ENCODE data around the gene KLK8. TPM values are rescaled to one million over a fixed set of nuclear protein-coding genes. Genes with fewer than 3 reads are reported as not detected.

KLK8 gene
- total and polyA plus RNA-seq, 7 experiments from 2014 or later, result not detected

DNA sequence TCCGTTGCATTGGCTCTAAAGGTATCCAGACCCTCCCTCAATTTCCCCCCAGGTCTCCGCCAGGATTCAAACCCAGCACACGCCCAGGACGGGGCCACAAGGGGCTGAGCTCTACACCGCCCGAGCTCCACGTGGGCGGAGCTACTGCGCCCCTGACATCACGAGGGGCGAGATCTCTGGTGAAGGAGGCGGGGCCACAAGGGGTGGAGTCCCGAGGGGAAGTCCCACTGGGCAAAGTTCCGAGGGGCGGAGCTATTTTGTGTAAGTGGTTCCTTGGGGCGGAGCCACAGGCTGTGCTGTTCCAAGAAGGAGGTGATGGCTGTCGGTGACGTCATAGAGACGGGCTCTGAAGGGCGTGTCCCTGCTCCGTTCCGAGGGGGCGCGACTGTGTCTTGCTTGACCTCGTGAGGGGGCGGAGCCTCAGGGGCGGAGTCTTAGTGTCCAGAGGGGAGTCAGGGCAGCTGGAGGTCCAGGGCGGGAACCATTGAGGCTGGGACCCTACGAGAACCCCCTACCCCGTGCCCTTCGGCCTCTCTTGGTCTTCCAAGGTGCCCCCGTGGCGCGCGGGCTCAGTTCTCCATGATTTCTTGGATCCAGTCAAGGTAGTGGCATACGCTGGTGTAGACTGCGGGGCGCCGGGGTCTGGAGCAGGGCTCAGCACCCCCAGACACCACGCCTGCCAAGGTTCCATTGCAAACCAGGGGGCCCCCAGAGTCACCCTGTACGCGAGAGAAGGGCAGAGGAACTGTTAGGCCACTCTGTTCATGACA lies 1.3 kb upstream of the KLK8 start:
- Histone ChIP-seq H3K36me3 (ENCODE audit: control insufficient read depth in 2 of 3, insufficient read depth in 3 of 3, low read length in 3 of 3) (no peaks in the 10 kb centered on the region), H3K4me3 (ENCODE audit: low read length) (no peak overlapping the region), H3K4me1 (ENCODE audit: control insufficient read depth in 2 of 2, insufficient read depth in 2 of 2, low read length in 2 of 2) (no peaks in the 10 kb centered on the region), H3K27ac (ENCODE audit: low read depth, low read length) (no peak overlapping the region), H3K9me3 (ENCODE audit: control insufficient read depth in 2 of 3, low read length in 3 of 3) (no peaks in the 10 kb centered on the region), H3K27me3 (ENCODE audit: control insufficient read depth in 2 of 2, insufficient read depth in 2 of 2, low read length in 2 of 2) (peaks cover 0 to 6% of the 10 kb centered on the region in 2 donors)
- no peak for ATAC-seq
- Mint-ChIP-seq H3K9me3 (no peaks in the 10 kb centered on the region), H3K27ac (no peak overlapping the region), H3K36me3 (no peaks in the 10 kb centered on the region), H3K4me1 (peaks cover 0 to 5% (median 0%) of the 10 kb centered on the region in 7 donors), H3K4me3 (peak overlapping the region in 1 of 10 donors; percentile 53), H3K27me3 (peaks cover 0 to 59% (median 51%) of the 10 kb centered on the region in 5 donors)
- CTCF ChIA-PET, result interaction anchor here (0.7 kb wide), 1 partner anchor 739 kb away, joined by 3 read pairs; no protein-coding TSS in a partner anchor
- DNase-seq, result no peak
- intact Hi-C loops (cut with micrococcal nuclease), result no loop called here
- POLR2A ChIA-PET, result no interaction called here

DNA sequence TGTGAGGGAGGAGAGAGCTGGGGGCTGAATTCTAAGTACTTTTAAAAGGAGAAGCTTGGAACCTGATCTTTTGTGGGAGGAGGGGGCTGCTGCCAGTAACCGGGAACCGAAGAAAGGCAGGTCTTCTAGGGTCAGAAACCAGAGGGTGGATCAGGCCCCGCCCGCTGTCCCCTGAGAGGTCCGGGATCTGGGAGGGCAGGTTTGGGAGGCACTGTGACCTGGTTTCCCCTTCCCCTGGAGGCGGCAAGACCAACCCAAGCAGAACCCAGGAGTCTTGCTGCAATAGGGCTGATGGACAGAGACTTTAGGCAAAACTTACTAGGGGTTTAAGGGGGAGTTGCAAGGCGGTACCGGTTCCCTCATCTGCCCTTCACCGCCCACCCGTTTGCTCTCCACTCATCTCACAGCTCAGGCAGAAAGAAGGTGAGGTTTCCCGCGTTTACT lies 707 bp upstream of the KLK8 start:
- no peaks in the 10 kb centered on the region for H3K9me3 ChIP-seq (ENCODE audit: control insufficient read depth in 2 of 3, low read length in 3 of 3)
- H3K27ac Mint-ChIP-seq, result no peak overlapping the region
- intact Hi-C loops (cut with micrococcal nuclease), result no loop called here
- no peak overlapping the region for H3K27ac ChIP-seq (ENCODE audit: low read depth, low read length)
- H3K4me3 Mint-ChIP-seq, result peak overlapping the region in 1 of 10 donors; percentile 53
- DNase-seq (no peak), ATAC-seq (no peak)
- H3K9me3 Mint-ChIP-seq, result no peaks in the 10 kb centered on the region
- CTCF ChIA-PET, result interaction anchor here (0.6 to 0.7 kb wide), 2 partner anchors 416 to 738 kb away, joined by 3 read pairs; no protein-coding TSS in a partner anchor
- peaks cover 0 to 5% (median 0%) of the 10 kb centered on the region in 7 donors for H3K4me1 Mint-ChIP-seq
- no peaks in the 10 kb centered on the region for H3K36me3 ChIP-seq (ENCODE audit: control insufficient read depth in 2 of 3, insufficient read depth in 3 of 3, low read length in 3 of 3)
- no peak overlapping the region for H3K4me3 ChIP-seq (ENCODE audit: low read length)
- no peaks in the 10 kb centered on the region for H3K4me1 ChIP-seq (ENCODE audit: control insufficient read depth in 2 of 2, insufficient read depth in 2 of 2, low read length in 2 of 2)
- no peaks in the 10 kb centered on the region for H3K36me3 Mint-ChIP-seq
- POLR2A ChIA-PET, result no interaction called here
- H3K27me3 Mint-ChIP-seq, result peaks cover 0 to 56% (median 51%) of the 10 kb centered on the region in 5 donors
- peaks cover 0 to 6% of the 10 kb centered on the region in 2 donors for H3K27me3 ChIP-seq (ENCODE audit: control insufficient read depth in 2 of 2, insufficient read depth in 2 of 2, low read length in 2 of 2)

DNA sequence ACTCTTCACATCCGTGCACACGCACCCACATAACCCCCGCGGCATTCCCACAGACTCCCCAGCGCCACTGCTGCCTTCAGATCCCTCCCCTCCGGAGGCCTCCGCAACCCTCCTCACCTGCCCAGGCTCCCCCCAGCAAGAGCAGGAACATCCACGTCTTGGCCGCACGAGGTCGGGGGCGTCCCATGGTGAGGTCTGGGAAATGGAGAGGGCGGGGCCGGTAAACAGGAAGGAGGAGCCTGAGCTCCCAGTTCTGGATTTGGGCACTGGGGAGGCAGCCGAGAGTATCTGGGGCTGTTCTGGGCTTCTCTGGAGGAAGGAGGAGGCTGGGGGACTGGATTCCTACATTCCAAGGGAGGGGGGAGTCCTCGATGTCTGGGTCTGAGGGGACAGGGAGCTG lies 423 bp downstream of the KLK8 start:
- ATAC-seq (no peak), DNase-seq (no peak)
- ChIA-PET CTCF (no interaction called here), POLR2A (no interaction called here)
- intact Hi-C loops (cut with micrococcal nuclease), result no loop called here
- H3K4me1 Mint-ChIP-seq, result peaks cover 0 to 5% (median 0%) of the 10 kb centered on the region in 7 donors
- no peak overlapping the region for H3K27ac Mint-ChIP-seq
- H3K27me3 ChIP-seq (ENCODE audit: control insufficient read depth in 2 of 2, insufficient read depth in 2 of 2, low read length in 2 of 2), result peaks cover 0 to 6% of the 10 kb centered on the region in 2 donors
- peaks cover 0 to 57% (median 54%) of the 10 kb centered on the region in 5 donors for H3K27me3 Mint-ChIP-seq
- H3K36me3 Mint-ChIP-seq, result no peaks in the 10 kb centered on the region
- H3K27ac ChIP-seq (ENCODE audit: low read depth, low read length), result no peak overlapping the region
- no peak overlapping the region for H3K4me3 Mint-ChIP-seq
- no peaks in the 10 kb centered on the region for H3K36me3 ChIP-seq (ENCODE audit: control insufficient read depth in 2 of 3, insufficient read depth in 3 of 3, low read length in 3 of 3)
- H3K9me3 ChIP-seq (ENCODE audit: control insufficient read depth in 2 of 3, low read length in 3 of 3), result no peaks in the 10 kb centered on the region
- no peaks in the 10 kb centered on the region for H3K9me3 Mint-ChIP-seq
- no peaks in the 10 kb centered on the region for H3K4me1 ChIP-seq (ENCODE audit: control insufficient read depth in 2 of 2, insufficient read depth in 2 of 2, low read length in 2 of 2)
- no peak overlapping the region for H3K4me3 ChIP-seq (ENCODE audit: low read length)

DNA sequence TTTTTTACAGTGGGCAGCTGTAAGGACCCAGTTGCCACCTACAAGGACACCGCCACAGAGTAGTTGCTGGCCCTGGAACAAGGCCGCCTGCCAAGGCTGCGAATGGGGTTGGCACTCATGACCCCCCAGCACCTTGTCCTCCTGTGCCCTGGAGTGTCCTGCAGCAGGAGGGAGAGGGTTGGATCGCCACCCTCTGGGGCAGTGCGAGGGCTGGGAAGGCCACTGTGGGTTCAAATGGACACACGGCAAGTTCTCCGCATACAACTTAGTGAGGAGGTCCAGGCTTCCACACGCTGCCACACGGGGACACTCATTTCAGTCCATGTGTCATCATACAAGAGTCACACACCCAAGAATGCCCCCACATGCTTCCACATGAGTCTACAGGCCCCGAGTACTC lies 978 bp downstream of the KLK8 start:
- peaks cover 0 to 5% (median 0%) of the 10 kb centered on the region in 7 donors for H3K4me1 Mint-ChIP-seq
- Histone ChIP-seq H3K4me3 (ENCODE audit: low read length) (no peak overlapping the region), H3K36me3 (ENCODE audit: control insufficient read depth in 2 of 3, insufficient read depth in 3 of 3, low read length in 3 of 3) (no peaks in the 10 kb centered on the region), H3K27ac (ENCODE audit: low read depth, low read length) (no peak overlapping the region), H3K4me1 (ENCODE audit: control insufficient read depth in 2 of 2, insufficient read depth in 2 of 2, low read length in 2 of 2) (no peaks in the 10 kb centered on the region), H3K9me3 (ENCODE audit: control insufficient read depth in 2 of 3, low read length in 3 of 3) (no peaks in the 10 kb centered on the region), H3K27me3 (ENCODE audit: control insufficient read depth in 2 of 2, insufficient read depth in 2 of 2, low read length in 2 of 2) (peaks cover 0 to 6% of the 10 kb centered on the region in 2 donors)
- ATAC-seq, result no peak
- intact Hi-C loops (cut with micrococcal nuclease), result no loop called here
- H3K27ac Mint-ChIP-seq, result no peak overlapping the region
- ChIA-PET CTCF (no interaction called here), POLR2A (no interaction called here)
- DNase-seq, result no peak
- H3K9me3 Mint-ChIP-seq, result no peaks in the 10 kb centered on the region
- peaks cover 0 to 58% (median 56%) of the 10 kb centered on the region in 5 donors for H3K27me3 Mint-ChIP-seq
- no peak overlapping the region for H3K4me3 Mint-ChIP-seq
- no peaks in the 10 kb centered on the region for H3K36me3 Mint-ChIP-seq

DNA sequence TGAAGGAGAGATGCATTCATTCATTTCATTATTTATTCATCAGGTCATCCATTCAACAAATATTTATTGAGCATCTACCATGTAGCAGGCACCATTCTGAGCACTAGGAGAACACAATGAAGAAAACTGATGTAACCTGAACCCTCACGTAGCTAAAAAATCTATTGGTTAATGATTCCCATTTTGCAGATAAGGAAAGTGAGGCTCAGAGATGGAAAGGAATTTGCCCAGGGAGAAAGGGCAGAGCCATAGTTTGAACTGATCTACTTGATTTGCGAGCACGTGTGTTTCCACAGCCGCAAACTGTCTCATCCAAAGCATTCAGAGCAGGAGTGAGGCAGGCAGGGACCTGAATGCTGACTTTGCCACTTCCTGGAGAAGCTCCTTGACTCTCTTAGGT lies 2.7 kb downstream of the KLK8 start:
- Mint-ChIP-seq H3K27ac (no peak overlapping the region), H3K9me3 (peaks cover 0 to 2% (median 0%) of the 10 kb centered on the region in 11 donors), H3K36me3 (no peaks in the 10 kb centered on the region), H3K4me1 (peaks cover 0 to 5% (median 0%) of the 10 kb centered on the region in 7 donors), H3K4me3 (peak overlapping the region in 1 of 10 donors; percentile 48), H3K27me3 (peaks cover 0 to 54% (median 46%) of the 10 kb centered on the region in 5 donors)
- H3K27ac ChIP-seq (ENCODE audit: low read depth, low read length), result no peak overlapping the region
- no peak overlapping the region for H3K4me3 ChIP-seq (ENCODE audit: low read length)
- ATAC-seq (no peak), DNase-seq (no peak)
- ChIA-PET CTCF (no interaction called here), POLR2A (no interaction called here)
- peaks cover 0 to 6% of the 10 kb centered on the region in 2 donors for H3K27me3 ChIP-seq (ENCODE audit: control insufficient read depth in 2 of 2, insufficient read depth in 2 of 2, low read length in 2 of 2)
- no peaks in the 10 kb centered on the region for H3K36me3 ChIP-seq (ENCODE audit: control insufficient read depth in 2 of 3, insufficient read depth in 3 of 3, low read length in 3 of 3)
- H3K4me1 ChIP-seq (ENCODE audit: control insufficient read depth in 2 of 2, insufficient read depth in 2 of 2, low read length in 2 of 2), result no peaks in the 10 kb centered on the region
- no peaks in the 10 kb centered on the region for H3K9me3 ChIP-seq (ENCODE audit: control insufficient read depth in 2 of 3, low read length in 3 of 3)
- intact Hi-C loops (cut with micrococcal nuclease), result no loop called here

DNA sequence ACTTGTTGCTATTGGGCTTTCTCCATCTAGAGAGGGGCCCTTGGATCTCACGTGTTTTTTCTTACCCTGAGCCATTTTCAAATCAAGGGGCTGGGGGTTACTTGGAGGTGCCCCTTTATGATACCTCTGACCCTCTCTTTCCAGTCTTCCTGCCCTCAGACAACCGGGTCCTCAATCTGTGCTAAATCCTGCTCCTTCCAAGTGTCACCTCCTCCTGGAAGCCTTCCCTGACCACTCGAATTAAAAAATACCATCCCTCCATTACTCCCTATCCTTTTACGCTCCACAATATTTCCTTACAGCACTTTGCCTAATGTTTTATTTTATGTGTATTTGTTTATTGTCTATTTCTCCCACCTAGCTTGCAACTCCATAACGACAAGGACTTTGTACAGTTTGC lies 3.3 kb downstream of the KLK8 start:
- intact Hi-C loops (cut with micrococcal nuclease), result no loop called here
- Histone ChIP-seq H3K27ac (ENCODE audit: low read depth, low read length) (no peak overlapping the region), H3K4me3 (ENCODE audit: low read length) (no peak overlapping the region), H3K9me3 (ENCODE audit: control insufficient read depth in 2 of 3, low read length in 3 of 3) (no peaks in the 10 kb centered on the region), H3K27me3 (ENCODE audit: control insufficient read depth in 2 of 2, insufficient read depth in 2 of 2, low read length in 2 of 2) (peaks cover 0 to 6% of the 10 kb centered on the region in 2 donors), H3K4me1 (ENCODE audit: control insufficient read depth in 2 of 2, insufficient read depth in 2 of 2, low read length in 2 of 2) (no peaks in the 10 kb centered on the region), H3K36me3 (ENCODE audit: control insufficient read depth in 2 of 3, insufficient read depth in 3 of 3, low read length in 3 of 3) (no peaks in the 10 kb centered on the region)
- no peaks in the 10 kb centered on the region for H3K36me3 Mint-ChIP-seq
- peaks cover 0 to 2% (median 0%) of the 10 kb centered on the region in 11 donors for H3K9me3 Mint-ChIP-seq
- CTCF ChIA-PET, result no interaction called here
- H3K27me3 Mint-ChIP-seq, result peaks cover 0 to 53% (median 41%) of the 10 kb centered on the region in 5 donors
- ATAC-seq, result no peak
- H3K4me3 Mint-ChIP-seq, result no peak overlapping the region
- no peak for DNase-seq
- H3K4me1 Mint-ChIP-seq, result peaks cover 0 to 5% (median 0%) of the 10 kb centered on the region in 7 donors
- POLR2A ChIA-PET, result no interaction called here
- no peak overlapping the region for H3K27ac Mint-ChIP-seq

DNA sequence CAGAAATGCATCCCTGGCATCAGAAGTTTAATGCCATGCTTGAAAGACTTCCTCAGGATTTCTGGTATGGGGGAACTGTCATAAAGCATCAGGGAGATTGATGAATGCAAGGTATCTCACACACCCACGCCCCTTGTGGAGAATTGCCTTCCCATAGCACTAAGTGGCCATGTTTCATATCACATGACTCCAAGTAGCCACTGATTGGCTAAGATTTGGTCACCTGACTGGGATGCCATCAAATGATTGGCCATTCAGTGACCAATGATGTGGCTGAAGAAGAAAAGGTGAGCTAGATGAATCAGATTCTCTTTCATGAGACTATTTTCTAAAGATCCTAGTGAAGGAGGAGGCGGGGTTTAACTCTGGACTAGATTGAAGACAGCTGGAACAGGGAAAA lies 7.3 kb downstream of the KLK8 start:
- ChIA-PET CTCF (no interaction called here), POLR2A (no interaction called here)
- Mint-ChIP-seq H3K27ac (no peak overlapping the region), H3K36me3 (no peaks in the 10 kb centered on the region), H3K4me3 (no peak overlapping the region), H3K27me3 (peaks cover 11 to 46% (median 37%) of the 10 kb centered on the region in 5 donors), H3K9me3 (peaks cover 0 to 3% (median 0%) of the 10 kb centered on the region in 11 donors), H3K4me1 (no peaks in the 10 kb centered on the region)
- Histone ChIP-seq H3K4me1 (ENCODE audit: control insufficient read depth in 2 of 2, insufficient read depth in 2 of 2, low read length in 2 of 2) (no peaks in the 10 kb centered on the region), H3K27ac (ENCODE audit: low read depth, low read length) (no peak overlapping the region), H3K4me3 (ENCODE audit: low read length) (no peak overlapping the region), H3K36me3 (ENCODE audit: control insufficient read depth in 2 of 3, insufficient read depth in 3 of 3, low read length in 3 of 3) (no peaks in the 10 kb centered on the region), H3K27me3 (ENCODE audit: control insufficient read depth in 2 of 2, insufficient read depth in 2 of 2, low read length in 2 of 2) (no peaks in the 10 kb centered on the region), H3K9me3 (ENCODE audit: control insufficient read depth in 2 of 3, low read length in 3 of 3) (no peaks in the 10 kb centered on the region)
- ATAC-seq (no peak), DNase-seq (no peak)
- intact Hi-C loops (cut with micrococcal nuclease), result no loop called here
